HG03039 (cell line): Measurements from ENCODE around the gene SLC4A8.
"Not testable (repeated sequence)": the region's sequence is repeated elsewhere in the genome, so short reads cannot be mapped to it uniquely, and the experiment has no call there.

Experiments used
- ATAC-seq: cut with Tn5 transposase; IDR thresholded peaks from one replicate; pipeline ENCODE4 v1.9.1; 2021; ENCODE audit warnings: mild to moderate bottlenecking, moderate library complexity; ENCODE audit not compliant: unreplicated experiment

Gene SLC4A8

GRCh38 chr12:51472984-51473383, 48.4 kb downstream of the SLC4A8 start:
- ATAC-seq: no peak

DNA sequence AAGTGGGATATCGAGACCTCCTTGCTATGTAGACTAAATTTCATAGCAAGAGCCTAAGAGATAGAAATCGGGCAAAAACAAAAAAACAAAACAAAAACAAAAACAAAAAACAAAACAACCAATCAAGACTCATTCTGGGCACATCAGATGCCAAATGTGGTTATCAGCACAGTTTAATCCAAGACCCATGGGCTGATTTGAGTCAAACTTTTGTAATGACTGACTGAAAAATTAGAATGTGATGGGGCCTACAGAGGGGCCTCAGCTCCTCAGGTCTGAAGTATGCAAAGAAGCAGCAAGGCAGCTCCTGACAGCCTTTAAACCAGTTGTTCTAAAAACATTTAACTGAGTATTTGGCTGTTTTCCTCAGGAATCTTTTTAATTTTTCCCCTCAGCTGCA, 49.3 kb downstream of the SLC4A8 start:
- ATAC-seq: no peak

- no peak for ATAC-seq
Measured at GRCh38 chr12:51475543-51475942, 50.9 kb downstream of the SLC4A8 start.

DNA sequence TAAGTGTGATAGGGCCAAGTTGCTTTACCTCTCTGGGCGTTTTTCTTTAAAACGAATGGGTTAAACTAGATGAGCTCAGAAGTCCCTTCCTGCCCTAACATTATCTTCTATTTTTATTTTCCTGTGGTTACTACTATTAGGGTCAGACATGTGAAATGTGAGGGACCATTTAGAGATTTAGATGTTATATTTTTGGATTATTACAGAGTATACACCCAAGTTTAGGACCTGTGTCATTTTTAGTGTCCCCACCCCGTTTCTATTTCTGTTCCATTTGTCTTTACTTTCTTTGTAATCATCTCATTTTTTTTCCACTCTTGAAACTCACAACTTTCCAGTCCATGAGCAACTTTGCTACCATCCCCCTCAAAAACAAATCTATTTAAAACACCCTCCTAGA, 56.3 kb downstream of the SLC4A8 start:
- ATAC-seq: no peak

DNA sequence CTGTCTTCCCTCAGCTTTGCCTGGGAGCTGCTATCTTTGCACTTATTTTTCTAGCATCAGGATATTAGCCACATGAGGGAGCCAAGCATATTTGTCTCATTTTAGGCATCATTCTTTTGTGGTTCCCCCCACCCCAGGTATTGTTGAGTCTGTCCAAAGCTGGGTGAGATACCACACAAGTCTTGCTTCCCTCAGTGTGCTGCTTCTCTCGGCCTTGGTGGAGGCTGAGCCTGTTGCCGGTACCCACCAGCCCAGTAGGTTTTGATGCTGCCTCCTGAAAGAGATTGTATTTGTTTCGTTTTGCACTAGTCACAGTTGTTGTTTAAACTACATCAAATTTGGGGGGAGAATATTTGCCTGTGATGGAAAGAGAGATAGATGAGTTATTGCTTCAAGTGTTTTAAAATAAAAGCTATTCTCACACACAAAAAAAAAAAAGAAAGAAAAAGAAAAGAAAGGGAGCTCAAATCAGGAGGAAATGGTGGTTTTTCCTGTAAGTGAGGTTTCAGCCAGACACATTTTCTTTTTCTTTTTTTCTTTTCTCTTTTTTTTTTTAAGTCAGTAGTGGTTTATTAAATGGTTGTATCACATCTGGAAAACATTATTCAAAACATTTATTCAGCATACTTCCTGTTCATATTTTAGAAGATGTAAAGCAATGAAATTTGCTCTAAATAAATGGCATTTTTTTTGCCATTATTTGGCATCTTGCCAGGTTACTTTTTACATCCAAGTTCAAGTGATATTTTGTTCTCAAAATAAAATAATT, 58.5 kb downstream of the SLC4A8 start:
- no peak for ATAC-seq

DNA sequence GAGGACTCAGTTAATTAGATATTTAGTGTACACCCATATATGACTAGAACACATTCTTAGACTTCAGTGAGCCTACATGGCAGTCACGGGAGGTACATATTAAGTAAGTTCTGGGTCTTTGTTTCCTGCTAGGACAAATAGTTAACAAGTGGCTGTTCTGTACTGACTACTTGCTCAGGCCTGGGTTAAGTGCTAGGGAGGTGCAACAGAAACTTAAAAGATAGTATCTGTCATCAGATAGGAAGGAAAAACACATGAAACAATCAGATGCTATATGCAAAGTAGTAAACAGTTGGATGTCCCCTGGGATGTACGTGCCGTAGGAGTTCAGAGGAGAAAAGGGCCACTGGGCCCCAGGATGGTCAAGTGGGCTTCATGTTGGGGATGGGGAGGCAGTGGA, 59.5 kb downstream of the SLC4A8 start:
- no peak for ATAC-seq

DNA sequence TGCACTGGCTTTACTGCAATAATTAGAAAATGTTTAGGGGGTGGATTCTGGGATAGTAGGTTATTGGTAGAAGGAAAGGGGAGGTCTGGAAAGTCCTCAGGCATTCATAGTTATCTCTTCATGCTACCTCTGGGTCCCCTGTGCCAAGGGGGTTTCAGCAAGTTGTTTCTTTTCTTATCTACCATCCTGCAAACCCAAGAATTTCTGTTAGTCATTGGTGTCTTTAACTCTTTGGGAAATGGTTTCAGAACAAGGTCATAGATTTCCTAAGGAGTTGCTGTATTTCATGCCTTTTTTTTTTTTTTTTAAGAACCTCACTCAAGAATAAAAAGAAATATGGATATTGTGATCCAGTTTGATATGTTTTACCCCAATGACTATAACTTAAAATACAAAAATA, 63.6 kb downstream of the SLC4A8 start:
- no peak for ATAC-seq

DNA sequence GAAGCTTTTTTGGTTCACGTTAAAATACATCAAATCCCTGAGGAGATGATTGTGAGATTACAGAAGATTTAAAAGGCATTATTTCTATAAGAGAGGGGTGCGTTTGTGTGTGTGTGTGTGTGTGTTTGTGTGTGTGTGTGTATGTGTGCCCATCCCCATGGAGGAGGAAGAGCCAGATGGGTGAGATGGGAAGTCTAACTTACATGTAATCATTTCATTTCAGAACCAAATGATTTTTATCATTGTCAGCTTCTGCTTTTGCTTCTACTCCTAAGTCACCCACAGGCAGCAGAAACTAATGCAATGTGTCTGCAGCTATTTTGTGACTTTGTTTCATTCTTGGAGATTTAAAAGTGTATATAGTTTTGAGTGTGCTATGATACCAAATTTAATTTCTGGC, 68.7 kb downstream of the SLC4A8 start:
- no peak for ATAC-seq

- ATAC-seq: no peak
Measured at GRCh38 chr12:51496895-51497294, 72.3 kb downstream of the SLC4A8 start.

- ATAC-seq: no peak
Measured at GRCh38 chr12:51504851-51505250, 80.2 kb downstream of the SLC4A8 start.

DNA sequence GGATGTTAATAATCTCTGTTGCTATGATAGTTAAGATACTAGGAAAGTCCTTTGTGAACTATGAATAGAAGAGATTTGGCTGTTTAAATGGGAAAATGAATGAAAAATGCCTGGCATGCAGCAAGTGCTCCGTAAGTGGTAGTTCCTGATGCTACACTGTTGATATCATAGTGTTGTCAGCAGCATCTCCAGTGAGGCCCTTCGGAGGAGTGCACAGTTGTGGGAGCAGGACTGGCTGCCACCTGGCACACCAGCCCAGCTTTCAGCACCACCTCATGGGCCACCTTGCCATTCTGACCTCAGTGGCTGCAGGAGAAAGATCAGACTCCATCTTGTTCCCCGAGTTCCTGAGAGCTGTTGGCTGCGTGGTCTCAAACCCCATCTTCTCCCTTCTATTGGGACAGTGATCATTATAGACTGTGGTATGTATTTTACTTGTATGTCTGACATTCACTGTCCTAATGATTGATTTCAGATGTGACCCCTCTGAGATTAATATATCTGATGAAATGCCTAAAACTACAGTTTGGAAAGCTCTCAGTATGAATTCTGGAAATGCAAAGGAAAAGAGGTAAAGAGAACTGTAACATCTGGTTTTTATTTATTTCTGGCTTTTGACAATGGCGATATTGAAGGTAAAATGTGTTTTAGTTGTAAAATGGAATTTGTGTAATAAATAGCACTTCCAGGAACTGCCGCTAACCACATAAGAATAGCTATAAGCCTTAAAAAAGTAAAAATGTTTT, 80.9 kb downstream of the SLC4A8 start:
- ATAC-seq: no peak

GRCh38 chr12:51507178-51507577, 82.5 kb downstream of the SLC4A8 start:
- no peak for ATAC-seq

GRCh38 chr12:51508285-51508684, 83.7 kb downstream of the SLC4A8 start:
- ATAC-seq: no peak

DNA sequence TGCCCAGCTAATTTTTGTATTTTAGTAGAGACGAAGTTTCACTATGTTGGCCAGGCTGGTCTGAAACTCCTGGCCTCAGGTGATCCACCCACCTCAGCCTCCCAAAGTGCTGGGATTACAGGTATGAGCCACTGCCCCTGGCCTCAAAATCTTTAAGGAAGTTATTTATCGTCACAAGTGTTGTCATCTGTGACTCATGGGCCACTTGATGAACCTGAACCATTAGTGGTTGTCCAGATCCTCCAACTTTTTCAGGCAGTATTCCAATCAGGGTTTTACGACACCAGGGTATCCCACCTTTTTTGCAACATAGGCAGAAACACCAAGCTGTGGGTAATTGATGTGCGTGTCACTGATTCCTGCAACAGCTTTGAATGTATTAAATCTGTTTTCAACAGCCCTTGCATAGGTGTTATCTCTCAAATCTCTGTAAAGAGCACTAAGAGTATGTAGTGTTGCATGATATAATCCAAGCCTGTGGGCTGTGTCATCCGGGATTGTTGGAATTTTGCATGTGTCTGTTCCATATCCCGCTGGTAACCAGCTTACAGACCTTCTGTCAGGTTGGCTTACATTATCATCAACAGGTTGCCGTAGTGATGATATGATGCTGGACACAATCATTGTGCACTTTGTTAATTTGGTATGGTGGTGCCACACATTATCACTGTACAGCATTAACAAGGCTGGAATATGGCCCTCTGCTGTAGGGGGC, 87.1 kb downstream of the SLC4A8 start:
- ATAC-seq: no peak

GRCh38 chr12:51512438-51512837, 87.8 kb downstream of the SLC4A8 start:
- no peak for ATAC-seq

GRCh38 chr12:51515037-51515436, 90.4 kb downstream of the SLC4A8 start:
- not testable (repeated sequence) for ATAC-seq

DNA sequence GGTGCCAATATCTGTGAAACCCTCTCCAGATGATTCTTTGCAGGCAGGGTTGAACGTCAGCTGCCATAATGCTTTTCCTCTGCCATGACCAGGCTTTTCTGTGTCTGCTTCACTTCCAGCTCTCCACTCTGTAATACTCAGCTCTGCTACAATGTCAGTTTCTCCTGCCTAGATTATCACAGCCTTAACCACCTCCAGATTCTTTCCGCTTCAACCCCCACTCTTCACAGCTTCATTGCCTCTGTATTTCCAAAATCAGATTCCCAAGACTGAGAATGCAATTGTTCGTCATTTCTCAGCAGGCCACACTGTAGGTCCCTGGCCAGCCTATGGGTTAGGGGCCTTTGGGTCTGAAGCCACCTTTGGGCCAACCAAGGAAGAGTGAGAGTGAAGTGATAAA, 92.7 kb downstream of the SLC4A8 start:
- ATAC-seq: no peak

- no peak for ATAC-seq
Measured at GRCh38 chr12:51517800-51518199, 93.2 kb downstream of the SLC4A8 start.

GRCh38 chr12:51519755-51520154, 95.1 kb downstream of the SLC4A8 start:
- no peak for ATAC-seq

GRCh38 chr12:51520576-51521325, 96.1 kb downstream of the SLC4A8 start:
- no peak for ATAC-seq
